Colon (tissue), 2 donors: ENCODE measurements around the gene KCNF1.

Source experiments
- FAIRE-seq: peaks from 2 replicates; lab custom pipeline; 2012; peaks lifted over from hg19 to GRCh38; lab: Jason Lieb, UNC
- donor health status: control.
- donor health status: control.

KCNF1 gene

DNA sequence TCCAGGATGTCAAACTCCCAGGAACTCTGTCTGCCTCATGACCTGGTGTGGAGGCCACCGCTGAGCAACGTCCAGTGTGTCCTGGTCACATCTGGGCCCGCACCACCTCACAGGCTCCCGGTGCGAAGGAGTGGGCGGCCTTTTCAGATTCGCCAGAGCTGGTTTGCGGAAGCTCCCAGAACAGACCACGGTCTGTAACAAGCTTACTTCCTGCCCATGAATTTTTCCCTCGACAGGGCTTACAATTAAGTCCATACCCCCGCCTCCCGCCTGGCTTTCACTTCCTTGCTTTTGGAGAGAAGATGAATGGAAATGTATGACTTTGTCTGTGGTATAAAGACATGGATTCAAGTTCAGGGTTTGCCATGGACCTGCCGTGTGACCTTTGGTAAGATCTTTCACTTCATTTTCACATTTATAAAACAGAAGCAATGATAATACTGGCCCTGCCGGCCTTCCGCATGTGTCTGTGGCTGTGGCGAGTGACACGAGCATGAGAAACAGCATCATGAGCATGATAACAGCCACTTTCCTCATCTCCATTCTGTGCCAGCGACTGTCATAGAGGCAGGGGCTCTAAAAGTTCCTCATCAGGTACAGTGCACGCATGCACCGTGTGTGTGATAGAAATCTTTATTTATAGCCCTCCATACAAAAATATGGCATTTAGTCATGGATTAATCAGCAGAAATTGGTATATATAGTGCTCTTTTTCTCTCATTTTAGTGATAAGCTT is 31.0 kb upstream of the KCNF1 start:
- FAIRE-seq: no peak

DNA sequence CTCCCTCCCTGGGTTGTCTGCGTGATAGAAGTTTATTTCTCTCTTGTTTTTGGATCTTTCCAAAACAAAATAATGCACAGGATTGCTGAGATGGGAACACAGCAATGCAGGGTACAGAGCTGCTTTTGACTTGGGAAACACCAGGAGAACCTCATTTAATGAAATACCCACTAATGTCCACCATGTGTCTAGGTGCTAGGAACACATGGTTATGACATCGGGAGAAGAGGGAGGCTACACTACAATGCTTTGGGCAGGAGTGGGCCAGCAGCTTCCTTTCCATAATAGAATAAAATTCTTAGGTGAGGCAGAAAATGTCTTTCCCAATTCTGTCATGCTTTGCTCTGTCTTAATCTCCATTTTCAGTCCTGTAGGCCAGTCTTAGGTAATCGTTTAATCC is 29.2 kb upstream of the KCNF1 start:
- no peak for FAIRE-seq

DNA sequence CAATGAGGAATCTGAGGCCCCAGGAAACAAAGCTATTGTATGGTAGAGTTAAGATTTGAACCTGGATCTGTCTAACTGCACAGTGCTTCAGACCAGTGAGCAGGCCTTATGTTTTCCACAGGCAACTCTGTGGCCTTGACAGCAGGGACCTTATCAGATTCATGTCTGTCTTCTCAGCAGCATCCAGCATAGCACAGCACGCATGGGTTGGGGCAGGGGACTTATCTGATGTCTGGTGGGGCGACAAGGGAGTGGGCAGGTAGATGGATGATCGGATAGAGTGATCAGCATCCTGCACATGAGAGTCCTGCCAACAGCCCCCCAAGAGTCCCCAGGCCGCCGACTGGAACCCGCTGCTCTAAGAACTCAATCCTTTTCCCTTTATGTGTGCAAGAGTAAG is 28.7 kb upstream of the KCNF1 start:
- no peak for FAIRE-seq

DNA sequence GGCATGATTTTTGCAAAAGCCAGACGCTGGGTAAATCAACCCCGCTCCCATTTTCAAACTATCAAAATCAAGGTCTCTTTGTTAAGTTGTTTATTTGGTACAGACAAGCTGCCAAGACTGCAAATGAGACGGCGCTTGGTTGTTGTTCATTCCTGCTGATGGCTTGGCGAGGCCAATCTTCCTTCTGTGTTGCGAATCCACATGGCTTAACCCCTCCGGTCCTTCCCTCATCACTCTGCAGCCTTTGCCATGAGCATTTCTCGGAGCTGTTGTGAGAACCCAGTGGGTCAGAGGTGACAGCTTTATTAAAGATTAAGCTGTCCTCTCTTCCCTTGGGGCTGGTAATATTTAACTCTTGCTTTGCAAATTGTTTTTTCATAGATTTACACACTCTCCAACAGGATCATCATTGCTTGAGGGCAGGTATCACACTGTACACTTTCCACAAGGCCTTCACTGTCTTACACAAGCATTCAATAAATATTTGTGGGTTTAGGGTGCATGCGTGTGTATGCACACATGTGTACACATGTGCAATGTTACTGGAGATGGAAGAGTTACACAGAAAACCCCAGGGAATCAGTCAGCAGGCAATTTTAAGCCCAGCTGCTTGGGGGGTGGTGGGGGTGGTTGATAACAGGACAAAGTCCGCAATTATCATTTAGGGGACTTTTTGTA is 27.8 kb upstream of the KCNF1 start:
- FAIRE-seq: no peak

DNA sequence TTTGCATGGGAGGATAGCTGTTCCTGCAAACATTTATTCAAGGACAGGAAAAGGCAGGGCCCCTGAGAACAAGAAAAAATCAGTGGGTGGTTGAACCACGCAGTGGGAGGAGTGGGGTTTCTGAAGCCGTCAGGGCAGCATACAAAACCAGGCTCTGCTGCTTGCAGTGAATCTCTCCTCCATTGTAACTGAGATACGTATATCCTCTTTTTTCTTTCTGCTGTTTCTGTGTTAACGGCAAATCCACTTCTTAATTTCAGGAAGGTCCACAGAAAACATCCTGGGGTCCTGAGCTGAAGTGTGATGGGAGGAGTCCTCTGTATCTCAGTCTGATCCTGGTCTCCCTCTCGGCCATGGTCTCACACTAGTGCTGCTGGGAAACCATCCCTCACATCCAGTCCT is 27.2 kb upstream of the KCNF1 start:
- FAIRE-seq: no peak

DNA sequence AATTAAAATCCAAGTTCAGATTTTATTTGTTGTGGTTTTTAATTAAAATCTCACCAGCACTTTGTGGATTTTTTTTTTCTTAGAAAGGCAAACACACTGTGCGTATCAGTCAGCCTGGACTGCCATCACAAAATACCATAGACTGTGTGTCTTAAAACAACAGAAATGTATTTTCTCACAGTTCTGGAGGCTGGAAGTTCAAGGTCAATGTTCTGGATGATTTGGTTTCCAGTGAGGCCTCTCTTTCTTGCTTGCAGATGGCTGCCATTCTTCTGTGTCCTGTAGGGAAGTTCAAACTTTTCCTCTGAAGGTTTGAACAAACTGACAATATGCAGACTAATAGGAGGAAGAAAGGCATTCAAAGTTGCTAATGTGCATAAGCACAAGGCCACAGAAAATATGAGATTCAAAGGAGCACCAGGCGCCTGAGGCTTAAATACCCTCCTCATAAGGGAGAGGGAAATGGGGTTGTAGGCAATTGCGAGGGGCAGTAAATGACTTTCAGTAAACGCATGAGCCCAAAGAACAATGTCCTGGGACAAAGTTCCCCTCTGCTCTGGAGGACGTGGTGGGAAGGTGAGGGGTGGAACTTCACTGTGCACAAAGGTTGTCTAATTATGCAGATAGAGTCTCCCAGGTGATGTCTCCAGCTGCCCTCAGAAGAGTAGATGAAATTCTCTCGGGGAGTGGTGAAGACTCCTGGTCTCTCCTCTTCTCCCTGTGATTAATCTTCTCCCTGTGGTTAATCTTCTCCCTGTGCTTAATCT is 26.5 kb upstream of the KCNF1 start:
- no peak for FAIRE-seq

DNA sequence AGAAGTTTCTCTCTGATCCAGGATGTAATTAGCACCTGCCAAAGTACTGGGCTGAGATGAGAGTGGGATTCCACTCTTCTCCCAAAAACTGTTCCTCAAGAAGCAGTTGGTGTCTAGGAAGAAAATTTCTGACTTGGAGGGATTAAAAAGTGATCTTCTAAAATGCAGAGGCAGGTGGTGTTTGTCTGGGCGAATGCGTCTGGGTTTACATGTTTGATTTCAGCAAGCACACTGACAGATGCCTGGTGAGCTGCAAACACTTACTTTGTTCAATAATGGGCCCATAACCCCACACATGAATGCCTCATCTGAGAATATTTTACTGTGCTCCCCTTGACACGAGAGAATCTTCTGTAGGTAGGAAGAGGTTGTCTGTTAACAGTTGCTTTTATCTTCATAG is 24.3 kb upstream of the KCNF1 start:
- FAIRE-seq: no peak

DNA sequence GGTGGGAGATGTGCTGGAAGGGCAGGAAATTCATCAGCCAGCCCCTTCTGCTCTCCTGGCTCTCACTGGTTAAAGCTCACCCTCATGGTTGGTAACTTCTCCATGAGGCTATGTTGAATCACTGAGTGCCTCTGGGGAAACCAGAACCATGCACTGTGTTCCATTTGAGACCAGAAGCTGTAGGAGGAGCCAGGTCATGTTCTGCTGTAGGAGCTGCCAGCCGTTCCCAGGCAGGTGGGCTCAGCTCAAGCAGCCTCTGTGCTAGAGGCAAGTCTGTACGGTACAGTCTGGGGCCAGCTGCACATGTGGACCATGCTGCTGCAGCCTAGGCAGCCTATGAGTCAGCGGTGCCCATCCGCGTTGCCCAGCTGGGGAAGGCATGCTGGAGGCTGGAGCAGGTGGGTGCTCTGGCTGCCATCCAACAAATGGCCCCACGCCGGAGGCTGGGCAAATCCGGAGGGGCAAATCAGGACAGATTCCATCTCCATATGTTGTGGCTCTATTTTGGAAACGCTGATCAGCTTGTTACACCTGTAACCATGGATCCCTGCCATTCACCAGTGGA is 22.0 kb upstream of the KCNF1 start:
- no peak for FAIRE-seq

DNA sequence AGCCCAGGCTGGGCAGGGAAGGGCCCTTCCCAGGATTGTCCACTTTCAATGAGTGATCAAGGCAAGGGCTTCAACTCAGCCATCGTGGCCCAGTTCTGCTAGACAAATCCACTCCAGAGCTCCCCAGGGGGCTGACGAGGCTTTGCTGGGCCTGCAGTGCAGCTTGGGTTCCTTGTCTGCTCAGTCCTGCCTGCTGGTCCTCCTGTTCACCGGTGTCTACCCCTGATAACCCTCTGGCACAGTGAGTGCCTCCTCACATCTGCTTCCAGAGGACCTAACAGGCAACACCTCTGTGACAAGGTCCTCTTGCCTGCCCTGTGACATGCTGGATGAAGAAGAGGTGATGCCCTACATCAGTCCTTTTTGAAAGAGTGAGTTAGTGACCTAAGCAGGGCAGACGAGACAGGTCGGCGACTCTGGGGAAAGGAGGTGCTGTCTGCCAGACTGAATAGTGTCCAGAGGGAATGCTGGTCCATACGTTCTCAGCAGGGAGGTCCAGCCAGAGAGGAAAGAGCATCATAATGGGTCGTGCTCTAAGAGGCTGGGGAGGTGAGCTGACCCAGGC is 20.9 kb upstream of the KCNF1 start:
- FAIRE-seq: no peak

DNA sequence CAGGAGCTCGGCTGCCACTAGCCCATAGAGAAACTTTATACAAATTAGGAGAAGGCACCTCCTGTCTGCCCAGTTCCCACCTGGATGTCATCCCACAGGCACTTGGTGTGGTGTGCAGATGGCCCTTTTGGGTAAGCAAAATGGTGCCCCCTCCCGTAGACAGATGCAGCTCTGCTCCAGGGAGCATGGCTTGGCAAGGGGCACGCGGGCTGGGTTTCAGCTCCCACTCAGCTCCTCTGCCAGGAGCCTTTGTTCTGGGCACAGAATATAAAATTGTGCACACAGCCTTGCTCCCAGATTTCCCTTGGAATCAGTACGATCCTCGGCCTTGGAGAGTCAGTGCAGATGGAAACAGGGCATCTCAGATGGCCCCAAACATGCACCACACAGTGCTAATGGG is 20.3 kb upstream of the KCNF1 start:
- FAIRE-seq: no peak

DNA sequence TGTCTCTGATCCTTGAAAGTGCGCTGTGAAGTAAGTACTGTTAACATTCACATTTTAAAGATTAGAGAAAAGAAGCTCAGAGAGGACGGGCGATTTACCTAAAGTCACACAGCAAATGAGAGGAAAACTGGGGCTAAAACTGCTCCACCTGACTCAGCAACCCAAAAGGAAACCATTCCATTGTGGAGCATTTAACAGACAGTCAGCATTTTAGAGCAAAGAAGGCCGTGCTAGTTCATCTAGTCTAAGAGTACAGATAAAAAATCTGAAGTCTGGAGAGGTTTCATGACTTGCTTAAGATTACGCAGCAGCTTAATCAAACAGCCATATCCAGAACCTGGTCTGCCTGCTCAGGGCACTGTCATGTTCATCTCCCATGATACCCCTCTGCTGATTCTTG is 19.9 kb upstream of the KCNF1 start:
- FAIRE-seq: no peak

DNA sequence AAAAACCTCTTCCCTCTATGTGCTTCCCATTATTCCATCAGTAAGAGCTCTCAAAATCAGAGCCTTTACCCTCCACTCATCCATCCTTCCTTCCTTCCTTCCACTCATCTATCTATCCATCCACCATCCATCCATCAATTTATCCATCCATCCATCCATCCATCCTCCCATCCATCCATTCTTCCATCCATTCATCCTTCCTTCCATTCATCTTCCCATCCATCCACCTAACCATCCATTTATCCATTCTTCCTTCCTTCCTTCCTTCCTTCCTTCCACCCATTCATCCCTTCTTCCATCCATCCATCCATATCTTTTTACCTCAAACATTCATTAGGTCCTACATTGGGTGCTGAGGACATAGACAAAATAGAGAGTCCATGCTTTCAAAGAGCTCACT is 19.4 kb upstream of the KCNF1 start:
- FAIRE-seq: no peak

DNA sequence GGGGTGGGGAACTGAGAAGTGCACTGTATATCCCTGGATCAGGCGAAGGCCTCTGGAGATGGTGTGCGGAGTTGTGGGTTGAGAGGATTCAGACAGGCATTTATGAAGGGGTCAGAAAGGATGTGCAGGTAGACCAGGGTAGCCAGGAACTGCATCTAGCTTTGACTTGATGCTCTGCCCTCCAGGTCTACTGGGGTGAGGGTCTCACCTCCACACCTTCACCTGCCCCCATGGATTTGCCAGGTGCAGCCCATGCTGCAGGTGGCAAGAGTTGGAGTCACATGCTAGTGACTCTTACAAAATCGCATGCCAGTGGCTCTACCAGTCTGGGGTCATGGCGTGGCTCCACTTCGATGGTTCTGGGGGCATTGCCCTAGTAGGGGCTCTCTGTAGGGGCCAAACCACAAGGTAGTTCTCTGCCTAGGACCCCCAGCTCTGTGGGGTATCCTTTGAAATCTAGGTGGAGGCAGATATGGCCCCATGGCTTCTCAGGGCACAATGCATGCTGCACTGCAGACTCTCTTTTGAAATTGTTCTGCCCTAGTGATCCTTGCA is 18.9 kb upstream of the KCNF1 start:
- no peak for FAIRE-seq

DNA sequence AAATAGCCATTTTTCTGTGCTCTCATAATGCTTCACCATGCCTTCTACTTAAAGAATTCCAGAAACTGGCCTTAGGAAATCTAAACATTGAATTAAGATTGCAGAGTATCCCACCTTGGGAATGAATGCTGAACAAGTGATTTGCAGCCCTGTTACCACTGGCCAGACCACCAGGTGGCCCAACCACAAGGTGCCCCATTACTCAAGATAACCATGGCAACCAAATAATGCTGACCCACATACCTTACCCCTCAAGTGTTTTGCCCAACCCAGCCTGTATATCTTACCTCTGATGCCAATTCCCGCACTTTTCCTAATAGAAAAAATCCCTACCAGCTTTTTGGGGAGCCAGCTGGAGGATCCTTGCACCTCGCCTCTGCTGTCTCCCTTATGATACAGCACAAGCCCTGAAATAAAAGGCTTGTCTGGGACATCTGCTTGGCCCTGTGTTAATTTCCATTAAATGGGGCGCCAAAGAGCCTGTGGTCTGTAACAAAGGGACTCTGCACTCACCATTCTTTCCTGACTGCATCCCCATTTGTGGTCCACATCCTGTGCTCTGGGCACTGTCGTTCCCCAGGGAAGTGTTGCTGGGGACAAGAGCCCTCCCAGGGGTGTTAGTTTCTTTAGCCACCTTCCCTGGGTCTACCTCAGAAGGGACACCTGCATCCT is 17.3 kb upstream of the KCNF1 start:
- FAIRE-seq: no peak

DNA sequence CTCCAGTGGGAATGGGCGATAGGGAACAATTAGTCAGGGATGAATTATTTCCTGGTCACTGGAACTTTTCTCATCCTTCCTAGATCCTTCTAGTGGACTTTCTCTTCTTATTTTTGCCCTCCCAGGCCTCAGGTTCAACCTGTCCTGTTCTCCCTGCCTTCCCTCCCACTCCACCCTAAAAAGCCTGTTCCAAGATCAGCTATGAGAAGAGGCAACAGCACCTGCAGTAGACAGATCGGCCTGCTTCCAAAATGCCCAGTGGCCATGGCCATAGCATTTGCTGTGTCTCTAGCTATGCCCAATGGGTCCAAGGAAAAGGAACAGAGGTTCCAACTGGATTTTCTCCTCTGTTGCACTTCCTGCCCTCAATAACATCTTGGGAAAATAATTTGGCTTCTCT is 16.5 kb upstream of the KCNF1 start:
- FAIRE-seq: no peak

DNA sequence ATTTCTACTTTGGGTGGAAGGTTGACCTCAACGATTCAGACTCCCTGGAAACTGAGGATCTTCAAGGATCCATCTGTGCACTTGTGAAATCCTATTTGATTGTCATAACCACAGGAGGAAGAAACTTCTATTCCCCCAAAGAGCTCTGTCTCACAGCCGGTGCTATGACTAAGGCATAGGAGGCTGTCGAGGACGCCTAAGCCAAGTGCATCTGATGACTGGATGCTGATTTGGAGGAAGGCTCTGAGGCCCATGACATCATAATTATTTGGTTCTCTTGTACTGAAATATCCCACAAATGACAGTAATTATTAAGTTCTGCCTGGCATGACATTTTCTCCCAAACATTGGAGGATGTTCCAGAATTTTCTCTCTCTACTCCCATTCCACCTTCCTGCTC is 13.8 kb upstream of the KCNF1 start:
- FAIRE-seq: no peak

DNA sequence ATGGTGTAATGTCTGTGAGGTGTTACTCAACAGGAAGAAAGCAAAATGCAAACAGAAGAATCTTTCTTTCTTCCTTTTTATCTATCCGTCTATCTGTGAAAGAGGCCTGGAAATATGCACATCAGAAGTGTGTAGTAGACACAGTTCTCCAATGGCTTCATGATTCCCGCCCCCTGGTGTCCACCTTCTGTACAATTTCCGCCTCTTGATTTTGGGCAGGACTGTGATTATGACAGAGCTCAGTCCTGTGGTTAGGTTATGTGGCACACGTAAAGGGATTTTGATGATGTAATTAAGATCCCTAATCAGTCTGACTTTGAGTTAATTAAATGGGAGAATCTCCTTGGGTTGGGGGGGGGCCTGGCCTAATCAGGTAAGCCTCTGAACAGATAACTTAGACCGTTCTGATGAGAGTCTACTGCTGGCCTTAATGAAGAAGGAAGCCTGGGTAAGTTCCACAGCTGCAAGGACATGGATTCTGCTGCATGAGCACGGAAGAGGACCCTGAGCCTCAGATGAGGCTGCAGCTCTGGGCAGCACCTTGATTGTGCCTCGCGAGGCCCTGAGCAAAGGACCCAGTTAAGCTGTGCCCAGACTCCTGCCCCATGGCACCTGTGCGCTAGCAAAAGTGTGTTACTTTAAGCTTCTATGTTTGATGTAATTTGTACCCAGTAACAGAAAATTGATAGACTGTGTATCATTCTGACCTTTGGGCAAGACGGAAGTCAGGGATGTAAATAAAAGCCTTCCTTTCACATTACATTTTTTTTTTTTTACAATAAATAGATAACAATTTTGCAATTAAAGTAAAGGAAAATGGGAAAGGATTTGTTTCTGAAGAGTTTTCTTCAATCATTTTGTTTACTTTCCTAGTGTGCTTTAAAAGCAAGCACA is 11.3 kb upstream of the KCNF1 start:
- FAIRE-seq: no peak

DNA sequence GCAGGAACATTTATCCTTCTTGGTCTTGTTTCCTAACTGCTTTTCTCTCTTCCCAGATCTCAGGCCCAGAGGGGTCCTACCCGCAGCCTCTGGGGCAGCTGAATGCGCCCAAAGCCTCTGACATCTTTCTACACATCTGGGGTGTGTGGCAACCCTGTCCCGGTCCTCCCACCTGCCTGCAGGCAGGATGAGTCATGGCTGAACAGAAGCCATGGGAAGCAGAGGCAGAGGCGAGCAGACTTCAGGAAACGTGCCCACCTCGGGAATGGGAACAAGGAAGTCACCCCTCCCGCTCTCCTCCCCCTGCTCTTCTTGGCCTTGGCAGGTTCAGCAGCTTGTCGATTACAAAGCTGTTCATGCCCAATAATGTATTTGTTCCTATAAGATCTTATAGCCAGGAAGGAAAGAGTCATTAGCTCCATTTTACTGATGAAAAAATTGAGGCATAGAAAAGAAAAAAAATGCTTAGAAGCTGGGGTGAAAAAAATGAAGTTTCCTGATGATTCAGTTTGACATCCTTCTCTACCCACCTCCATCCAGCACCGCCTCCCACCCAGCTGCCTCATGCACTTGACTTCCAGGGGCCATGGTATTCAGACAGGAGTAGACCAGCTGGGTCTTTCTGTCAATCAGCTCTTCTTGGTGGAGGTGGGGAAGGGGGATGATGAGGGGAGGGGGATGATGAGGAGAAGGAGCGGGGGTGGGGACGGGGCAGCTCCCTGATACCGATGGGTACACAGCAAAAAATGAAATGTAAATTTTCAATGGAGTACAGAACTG is 10.4 kb upstream of the KCNF1 start:
- FAIRE-seq: no peak

DNA sequence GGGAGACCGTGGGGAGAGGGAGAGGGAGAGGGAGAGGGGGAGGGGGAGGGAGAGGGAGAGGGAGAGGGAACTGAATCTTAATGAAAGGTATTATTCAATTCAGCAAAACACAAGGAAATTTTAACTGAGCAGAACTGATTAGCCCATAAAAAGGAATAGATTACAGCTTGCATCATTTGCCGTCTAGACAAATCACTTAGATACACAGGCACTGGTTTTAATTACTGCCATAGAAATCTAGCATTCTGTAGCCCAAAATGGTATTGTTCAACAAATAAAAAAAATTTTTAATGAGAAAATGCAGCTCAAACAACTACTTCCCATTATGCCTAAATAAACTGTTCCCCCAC is 7.9 kb upstream of the KCNF1 start:
- FAIRE-seq: no peak

DNA sequence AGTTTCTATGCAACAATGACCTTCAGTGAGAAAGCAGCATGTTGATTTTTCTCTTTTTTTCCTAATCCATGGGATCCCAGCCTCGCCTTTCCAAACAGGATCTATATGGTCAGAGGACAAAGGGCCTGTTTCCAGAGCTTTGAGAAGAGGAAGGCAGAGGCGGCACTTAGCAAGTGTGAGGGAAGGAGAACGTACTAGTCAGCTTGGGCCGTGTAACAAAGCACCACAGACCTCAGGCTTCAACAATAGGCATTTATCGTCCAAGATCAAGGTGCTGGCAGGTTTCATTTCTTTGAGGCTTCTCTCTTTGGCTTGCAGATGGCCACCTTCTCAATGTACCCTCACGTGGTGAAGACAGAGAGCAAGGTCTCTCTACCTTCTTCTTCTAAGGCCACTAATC is 7.3 kb upstream of the KCNF1 start:
- FAIRE-seq: no peak
